ENCODE results near the gene SNRPD3. TPM values are rescaled to one million over a fixed set of nuclear protein-coding genes. Genes with fewer than 3 reads are reported as not detected.
A peak's percentile ranks its signal among the peaks of the same experiment; 100 is the strongest.

SNRPD3 gene
- total RNA-seq, 1 donor from 2014 or later, result 160 TPM

DNA sequence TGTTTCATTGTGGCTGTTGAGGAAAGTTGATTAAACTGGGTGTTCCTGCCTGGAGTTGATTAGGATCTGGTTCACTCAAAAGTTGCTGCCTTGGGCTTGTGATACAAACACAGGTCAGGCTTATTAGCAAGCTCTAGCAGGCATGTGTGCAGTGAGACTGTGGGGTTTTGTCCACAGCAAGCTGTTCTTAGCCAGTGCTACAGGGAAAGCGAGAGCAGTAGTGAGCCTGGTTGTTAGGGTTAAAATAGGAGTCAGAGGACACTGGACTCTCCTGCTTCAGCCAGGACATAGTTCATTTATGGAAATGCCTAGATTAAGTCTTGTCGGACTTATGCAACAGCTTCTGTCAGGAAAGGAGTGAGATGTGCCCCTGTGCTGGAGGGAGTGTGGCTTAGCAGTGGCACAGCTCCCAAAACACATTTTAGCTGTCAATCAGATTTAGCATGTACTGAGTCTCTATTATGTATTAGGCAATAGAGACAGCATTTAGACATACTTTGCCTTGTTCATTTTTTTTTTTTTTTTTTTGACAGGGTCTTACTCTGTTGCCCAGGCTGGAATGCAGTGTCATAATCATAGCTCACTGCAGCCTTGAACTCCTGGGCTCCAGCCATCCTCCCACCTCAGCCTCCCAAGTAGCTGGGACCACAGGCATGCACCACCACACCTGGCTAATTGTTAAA is 8.7 kb downstream of the SNRPD3 start:
- Mint-ChIP-seq H3K9me3 (no peaks in the 10 kb centered on the region), H3K27me3 (ENCODE audit: low read depth) (no peaks in the 10 kb centered on the region), H3K36me3 (ENCODE audit: low read depth) (peaks cover 53% of the 10 kb centered on the region), H3K4me3 (ENCODE audit: low read depth) (no peak overlapping the region), H3K27ac (no peak overlapping the region), H3K4me1 (ENCODE audit: low read depth) (peaks cover 16% of the 10 kb centered on the region)
- intact Hi-C loops (cut with micrococcal nuclease), result no loop called here
- DNase-seq (ENCODE audit: low spot score), result no peak

DNA sequence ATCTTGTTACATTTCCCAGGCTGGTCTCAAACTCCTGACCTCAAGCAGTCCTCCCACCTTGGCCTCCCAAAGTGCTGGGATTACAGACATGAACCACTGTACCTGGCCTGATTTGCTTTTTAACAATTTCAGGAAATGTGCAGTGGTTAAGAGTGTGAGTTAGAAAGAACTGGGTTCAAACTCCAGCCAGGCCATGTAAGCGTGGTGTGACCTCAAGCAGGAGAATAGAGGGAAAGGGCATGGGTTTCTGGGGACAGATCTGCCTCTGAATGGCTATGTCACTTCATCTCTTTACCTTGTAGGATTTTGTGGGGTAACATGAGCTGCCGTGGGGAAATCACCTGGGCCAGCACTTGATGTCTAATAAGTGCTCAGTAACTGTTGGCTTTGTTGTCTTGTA is 9.3 kb downstream of the SNRPD3 start:
- Mint-ChIP-seq H3K9me3 (no peaks in the 10 kb centered on the region), H3K27me3 (ENCODE audit: low read depth) (no peaks in the 10 kb centered on the region), H3K27ac (no peak overlapping the region), H3K36me3 (ENCODE audit: low read depth) (peaks cover 56% of the 10 kb centered on the region), H3K4me1 (ENCODE audit: low read depth) (peaks cover 16% of the 10 kb centered on the region), H3K4me3 (ENCODE audit: low read depth) (no peak overlapping the region)
- intact Hi-C loops (cut with micrococcal nuclease), result no loop called here
- no peak for DNase-seq (ENCODE audit: low spot score)

DNA sequence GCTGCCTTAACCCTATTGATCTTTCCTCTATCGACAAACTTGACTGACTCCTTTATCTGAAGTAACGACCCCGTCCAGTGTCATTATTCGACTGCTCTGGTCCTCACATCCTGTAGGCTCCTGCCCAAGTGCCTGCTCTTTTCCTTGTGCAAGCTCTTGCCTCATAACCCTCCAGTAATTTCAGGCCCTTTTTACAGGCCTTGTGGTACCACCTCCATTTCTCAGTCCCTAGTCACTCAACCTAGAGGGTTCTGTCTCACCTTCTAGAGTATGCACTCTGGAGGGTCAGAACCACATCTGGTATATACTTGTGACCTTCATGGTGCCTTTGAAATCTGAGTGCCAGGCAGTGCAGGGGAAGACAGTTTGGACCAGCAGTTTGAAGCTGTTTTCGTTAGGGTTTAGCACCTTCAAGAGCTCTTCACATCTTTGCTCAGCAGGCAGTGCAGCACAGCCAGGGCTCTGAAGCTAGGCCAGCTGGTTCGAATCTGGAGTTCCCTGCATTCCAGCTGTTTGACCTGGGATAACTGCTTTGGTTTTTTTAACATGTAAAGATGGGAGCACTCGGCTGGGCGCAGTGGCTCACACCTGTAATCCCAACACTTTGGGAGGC is 11.2 kb downstream of the SNRPD3 start:
- Mint-ChIP-seq H3K27ac (peak overlapping the region; percentile 22), H3K9me3 (no peaks in the 10 kb centered on the region), H3K36me3 (ENCODE audit: low read depth) (peaks cover 59% of the 10 kb centered on the region), H3K4me3 (ENCODE audit: low read depth) (no peak overlapping the region), H3K4me1 (ENCODE audit: low read depth) (peaks cover 13% of the 10 kb centered on the region), H3K27me3 (ENCODE audit: low read depth) (no peaks in the 10 kb centered on the region)
- no peak for DNase-seq (ENCODE audit: low spot score)
- intact Hi-C loops (cut with micrococcal nuclease), result no loop called here

DNA sequence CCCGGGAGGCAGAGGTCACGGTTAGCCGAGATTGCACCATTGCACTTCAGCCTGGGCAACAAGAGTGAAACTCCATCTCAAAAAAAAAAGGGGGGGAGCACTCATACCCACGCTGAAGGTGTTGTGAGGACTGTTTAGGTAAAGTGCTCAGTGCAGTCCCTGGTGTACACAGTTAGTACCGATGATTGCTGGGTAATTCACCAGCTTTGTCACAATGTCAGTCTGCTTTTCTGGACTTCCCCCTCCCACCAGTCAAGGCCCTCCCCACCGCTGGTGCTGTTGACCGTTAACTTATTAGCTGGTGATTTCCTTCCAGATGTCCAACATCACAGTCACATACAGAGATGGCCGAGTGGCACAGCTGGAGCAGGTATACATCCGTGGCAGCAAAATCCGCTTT is 11.9 kb downstream of the SNRPD3 start:
- Mint-ChIP-seq H3K4me3 (ENCODE audit: low read depth) (no peak overlapping the region), H3K4me1 (ENCODE audit: low read depth) (peaks cover 10% of the 10 kb centered on the region), H3K36me3 (ENCODE audit: low read depth) (peaks cover 61% of the 10 kb centered on the region), H3K9me3 (no peaks in the 10 kb centered on the region), H3K27me3 (ENCODE audit: low read depth) (no peaks in the 10 kb centered on the region), H3K27ac (no peak overlapping the region)
- intact Hi-C loops (cut with micrococcal nuclease), result no loop called here
- no peak for DNase-seq (ENCODE audit: low spot score)

DNA sequence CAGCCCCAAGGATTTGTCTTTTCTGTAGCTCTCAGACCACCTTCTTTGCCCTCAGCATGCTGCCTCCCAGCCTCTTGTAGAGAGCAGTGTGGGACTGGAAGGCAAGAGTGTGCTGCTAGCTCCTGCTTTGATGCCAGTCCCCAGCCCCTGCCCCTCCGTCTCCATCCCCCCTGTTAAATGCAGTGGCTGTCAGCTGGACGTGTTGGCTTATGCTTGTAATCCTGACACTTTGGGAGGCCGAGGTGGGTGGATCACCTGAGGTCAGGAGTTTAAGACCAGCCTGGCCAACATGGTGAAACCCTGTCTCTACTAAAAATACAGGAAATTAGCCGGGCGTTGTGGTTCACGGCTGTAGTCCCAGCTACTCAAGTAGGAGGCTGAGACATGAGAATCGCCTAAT is 15.5 kb downstream of the SNRPD3 start:
- Mint-ChIP-seq H3K27me3 (ENCODE audit: low read depth) (no peaks in the 10 kb centered on the region), H3K27ac (no peak overlapping the region), H3K36me3 (ENCODE audit: low read depth) (peaks cover 75% of the 10 kb centered on the region), H3K4me3 (ENCODE audit: low read depth) (no peak overlapping the region), H3K4me1 (ENCODE audit: low read depth) (peaks cover 4% of the 10 kb centered on the region), H3K9me3 (no peaks in the 10 kb centered on the region)
- intact Hi-C loops (cut with micrococcal nuclease), result no loop called here
- no peak for DNase-seq (ENCODE audit: low spot score)

DNA sequence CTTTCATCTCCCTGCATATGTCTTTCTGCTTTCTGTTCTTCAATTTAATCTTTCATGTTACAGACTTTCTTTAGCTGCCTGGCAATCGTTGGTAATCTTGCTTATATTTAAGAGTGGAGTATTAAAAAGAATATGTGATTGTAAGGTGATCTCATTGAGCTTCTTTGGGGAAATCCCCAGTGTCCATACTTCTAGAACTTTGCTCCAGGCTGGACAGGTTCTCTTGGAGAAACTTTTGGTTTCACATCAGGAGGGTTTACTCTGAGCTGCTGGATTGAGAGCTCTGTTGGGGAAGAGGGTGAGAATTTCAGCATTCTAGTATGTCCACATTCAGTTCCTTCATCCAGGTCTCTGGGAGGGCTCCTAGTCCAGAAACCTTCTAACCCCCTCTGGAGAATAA is 21.0 kb downstream of the SNRPD3 start:
- no peaks in the 10 kb centered on the region for H3K27me3 Mint-ChIP-seq (ENCODE audit: low read depth)
- H3K4me3 Mint-ChIP-seq (ENCODE audit: low read depth), result no peak overlapping the region
- no peaks in the 10 kb centered on the region for H3K4me1 Mint-ChIP-seq (ENCODE audit: low read depth)
- no peak overlapping the region for H3K27ac Mint-ChIP-seq
- H3K9me3 Mint-ChIP-seq, result no peaks in the 10 kb centered on the region
- H3K36me3 Mint-ChIP-seq (ENCODE audit: low read depth), result peaks cover 54% of the 10 kb centered on the region
- DNase-seq (ENCODE audit: low spot score), result no peak
- intact Hi-C loops (cut with micrococcal nuclease), result no loop called here

DNA sequence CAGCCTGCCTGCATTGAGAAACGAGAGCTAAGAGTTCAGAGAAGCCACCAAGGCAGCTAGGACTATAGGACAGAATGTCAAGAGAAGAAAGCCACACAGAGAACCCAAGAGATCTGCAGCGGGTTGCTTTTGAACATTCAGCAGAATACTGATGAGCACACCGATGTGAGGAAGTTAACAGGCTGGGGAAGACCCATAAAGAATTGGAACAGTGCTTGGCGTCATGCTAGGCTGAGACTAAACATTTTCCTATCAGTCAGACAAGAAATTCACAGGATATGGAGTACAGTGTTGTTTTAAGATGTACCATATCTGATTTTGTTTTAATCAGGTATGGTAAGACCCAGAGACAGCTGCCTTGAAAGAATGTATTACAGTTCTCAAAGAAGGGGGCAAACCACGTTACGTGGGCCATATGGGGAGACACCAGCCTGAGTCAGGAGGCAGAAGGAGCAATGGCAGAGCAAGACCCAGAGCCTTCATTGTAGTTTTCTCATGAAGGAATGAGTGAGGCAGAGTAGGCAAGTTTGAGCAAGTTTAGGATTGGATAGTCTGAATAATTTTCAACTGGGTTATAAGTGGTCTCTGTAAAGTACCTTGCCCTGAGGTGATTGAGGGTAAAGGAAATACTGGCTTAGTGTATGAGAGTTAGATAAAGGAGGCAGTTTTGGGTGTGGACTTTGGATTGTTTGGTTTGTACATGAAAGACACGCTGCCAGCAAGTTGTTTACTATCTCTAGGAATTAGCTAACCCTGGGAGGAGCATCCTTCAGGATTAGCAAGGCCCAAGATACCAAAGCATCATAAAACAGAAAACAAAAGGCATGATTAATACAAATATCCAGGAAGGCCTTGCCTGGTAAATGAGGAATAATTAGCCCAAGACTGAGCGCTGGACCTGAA is 22.8 kb downstream of the SNRPD3 start:
- H3K4me3 Mint-ChIP-seq (ENCODE audit: low read depth), result no peak overlapping the region
- no peak overlapping the region for H3K27ac Mint-ChIP-seq
- DNase-seq (ENCODE audit: low spot score), result no peak
- H3K9me3 Mint-ChIP-seq, result no peaks in the 10 kb centered on the region
- intact Hi-C loops (cut with micrococcal nuclease), result no loop called here
- no peaks in the 10 kb centered on the region for H3K4me1 Mint-ChIP-seq (ENCODE audit: low read depth)
- no peaks in the 10 kb centered on the region for H3K27me3 Mint-ChIP-seq (ENCODE audit: low read depth)
- H3K36me3 Mint-ChIP-seq (ENCODE audit: low read depth), result peaks cover 37% of the 10 kb centered on the region

DNA sequence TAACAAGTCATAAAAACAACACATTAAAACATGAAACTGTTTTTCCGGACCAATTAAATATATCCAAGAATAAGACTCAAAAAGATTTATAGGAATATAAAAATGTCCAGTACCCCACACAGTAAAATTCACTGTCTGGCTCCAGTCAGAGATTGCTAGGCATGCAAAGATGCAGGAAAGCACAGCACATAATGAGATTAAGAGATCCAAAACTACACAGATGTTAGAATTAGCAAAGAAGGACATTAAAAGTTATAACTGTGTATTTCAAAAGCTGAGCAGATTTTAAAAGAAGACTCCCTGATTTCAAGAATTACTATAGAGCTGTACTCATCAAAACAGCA is 23.4 kb downstream of the SNRPD3 start:
- H3K4me1 Mint-ChIP-seq (ENCODE audit: low read depth), result no peaks in the 10 kb centered on the region
- H3K27ac Mint-ChIP-seq, result no peak overlapping the region
- no peaks in the 10 kb centered on the region for H3K9me3 Mint-ChIP-seq

DNA sequence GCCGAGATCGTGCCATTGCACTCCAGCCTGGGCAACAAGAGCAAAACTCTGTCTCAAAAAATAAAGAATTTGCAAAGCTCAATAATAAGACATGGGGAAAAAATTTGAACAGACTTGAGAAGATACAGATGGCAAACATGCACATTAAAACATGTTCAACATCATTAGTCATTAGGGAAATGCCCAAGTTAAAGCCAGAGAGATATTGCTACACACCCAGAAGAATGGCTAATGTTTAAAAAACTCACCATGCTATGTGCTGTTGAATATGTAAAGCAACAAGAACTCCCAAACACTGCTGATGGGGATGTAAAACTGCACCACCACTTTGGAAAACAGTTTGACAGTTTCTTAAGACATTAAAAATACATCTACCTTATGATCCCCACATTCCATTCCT is 24.5 kb downstream of the SNRPD3 start:
- H3K36me3 Mint-ChIP-seq (ENCODE audit: low read depth), result peaks cover 23% of the 10 kb centered on the region
- no peak for DNase-seq (ENCODE audit: low spot score)
- intact Hi-C loops (cut with micrococcal nuclease), result no loop called here
- H3K27ac Mint-ChIP-seq, result no peak overlapping the region
- H3K9me3 Mint-ChIP-seq, result no peaks in the 10 kb centered on the region
- H3K27me3 Mint-ChIP-seq (ENCODE audit: low read depth), result no peaks in the 10 kb centered on the region
- no peaks in the 10 kb centered on the region for H3K4me1 Mint-ChIP-seq (ENCODE audit: low read depth)
- H3K4me3 Mint-ChIP-seq (ENCODE audit: low read depth), result no peak overlapping the region

More for the DNA sequence above, 23.4 kb downstream of the SNRPD3 start:
- no peaks in the 10 kb centered on the region for H3K27me3 Mint-ChIP-seq (ENCODE audit: low read depth)
- peaks cover 33% of the 10 kb centered on the region for H3K36me3 Mint-ChIP-seq (ENCODE audit: low read depth)
- H3K4me3 Mint-ChIP-seq (ENCODE audit: low read depth), result no peak overlapping the region
- intact Hi-C loops (cut with micrococcal nuclease), result no loop called here
- DNase-seq (ENCODE audit: low spot score), result no peak

DNA sequence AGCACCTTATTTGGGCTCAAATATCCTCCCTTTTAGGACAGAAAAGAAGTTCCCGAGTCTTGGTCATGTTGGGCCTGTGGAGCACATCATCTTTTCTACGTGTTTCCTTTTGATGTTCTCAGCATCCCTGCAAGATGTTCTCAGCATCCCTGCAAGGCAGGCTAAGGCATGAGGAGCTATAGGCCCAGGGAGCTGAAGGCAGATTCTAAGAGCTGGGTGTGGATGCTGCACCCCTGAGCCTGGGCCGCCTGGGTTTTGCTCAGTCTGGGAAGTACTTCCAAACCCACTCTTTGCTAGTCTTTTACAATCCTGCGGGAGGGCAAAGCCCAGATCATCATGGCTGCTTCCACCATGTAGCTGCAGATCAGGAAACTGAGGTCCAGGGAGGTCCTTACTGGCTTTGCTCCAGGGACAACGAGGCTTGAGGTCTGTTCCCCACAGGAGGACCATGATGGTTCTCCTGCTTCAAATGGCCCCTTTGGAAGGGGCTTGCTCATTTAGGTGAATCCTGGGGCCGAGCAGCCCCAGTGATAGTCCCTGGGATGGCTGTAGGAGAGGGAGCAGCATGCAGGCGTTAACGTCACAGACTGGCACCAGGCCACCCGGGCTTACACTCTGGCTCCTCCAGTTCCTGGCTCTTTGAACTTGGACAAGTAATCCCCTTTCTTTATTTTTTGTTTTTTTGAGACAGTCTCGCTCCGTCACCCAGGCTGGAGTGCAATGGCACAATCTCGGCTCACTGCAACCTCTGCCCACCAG is 26.4 kb downstream of the SNRPD3 start:
- peaks cover 11% of the 10 kb centered on the region for H3K36me3 Mint-ChIP-seq (ENCODE audit: low read depth)
- no peaks in the 10 kb centered on the region for H3K27me3 Mint-ChIP-seq (ENCODE audit: low read depth)
- no peak overlapping the region for H3K27ac Mint-ChIP-seq
- no peaks in the 10 kb centered on the region for H3K4me1 Mint-ChIP-seq (ENCODE audit: low read depth)
- no peak for DNase-seq (ENCODE audit: low spot score)
- intact Hi-C loops (cut with micrococcal nuclease), result no loop called here
- H3K4me3 Mint-ChIP-seq (ENCODE audit: low read depth), result no peak overlapping the region
- H3K9me3 Mint-ChIP-seq, result no peaks in the 10 kb centered on the region

DNA sequence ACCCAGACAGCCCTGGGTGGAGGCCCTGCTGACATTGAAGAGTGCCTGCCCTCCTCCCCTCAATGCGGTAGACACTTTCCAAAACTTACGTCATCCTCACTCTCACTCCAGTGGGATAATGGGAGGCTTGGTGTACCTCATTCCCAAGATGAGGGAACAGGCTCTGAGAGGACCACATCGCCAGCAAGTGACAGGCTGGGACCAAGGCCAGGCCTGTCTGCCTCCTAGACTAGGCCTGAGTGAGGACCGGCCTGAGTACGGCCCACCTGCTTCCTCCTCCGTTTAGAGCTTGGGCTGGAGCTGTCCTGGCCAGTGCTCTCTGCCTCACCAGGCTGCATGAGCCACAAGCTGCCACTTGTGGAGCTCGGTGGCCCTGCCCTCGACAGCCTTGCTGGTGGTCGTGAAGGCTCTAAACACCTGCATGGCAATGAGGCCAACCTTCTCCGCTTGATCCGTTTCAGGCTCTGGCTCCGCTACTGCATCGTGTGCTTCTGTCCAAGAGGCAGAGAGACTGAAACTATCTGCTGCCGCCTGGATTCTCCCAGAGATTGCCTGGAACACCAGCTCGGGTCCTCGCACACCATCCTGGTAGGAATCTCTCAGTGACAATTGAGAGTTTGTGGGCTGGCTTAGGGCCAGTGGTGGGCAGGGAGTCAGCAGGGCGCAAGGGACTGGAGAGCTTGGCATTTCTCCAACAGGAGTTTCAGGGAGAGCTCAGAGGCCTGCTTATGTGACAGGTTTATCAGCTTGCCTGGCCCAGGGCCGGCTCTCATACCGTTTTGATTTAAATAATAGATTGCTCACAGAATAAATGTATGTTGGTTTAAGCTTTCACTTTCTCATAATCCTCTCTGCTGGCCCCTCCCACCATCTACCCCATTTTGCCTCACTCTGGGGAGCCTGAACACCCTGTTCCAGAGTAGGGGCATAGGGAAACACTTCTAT is 27.7 kb downstream of the SNRPD3 start:
- Mint-ChIP-seq H3K27me3 (ENCODE audit: low read depth) (no peaks in the 10 kb centered on the region), H3K4me3 (ENCODE audit: low read depth) (no peak overlapping the region), H3K9me3 (no peaks in the 10 kb centered on the region), H3K27ac (no peak overlapping the region), H3K36me3 (ENCODE audit: low read depth) (peaks cover 3% of the 10 kb centered on the region), H3K4me1 (ENCODE audit: low read depth) (no peaks in the 10 kb centered on the region)
- no peak for DNase-seq (ENCODE audit: low spot score)
- intact Hi-C loops (cut with micrococcal nuclease), result no loop called here

Data from activated T-helper 2 cell treated with anti-CD3 and anti-CD28 coated beads, Interferon-gamma antibody, Interleukin-2, Interleukin-4, amounts not matched to agents 10 μg/mL and 5 μg/mL and 100 μg/mL, durations not matched to agents 14 hours and 24 hours and 36 hours (primary cell).